WI38 (cell line): Measurements from ENCODE around the gene GLRA2.
A peak's percentile ranks its signal among the peaks of the same experiment; 100 is the strongest.

Experiments
- H3K4me3 ChIP-seq: 2 replicates; pipeline ENCODE4 v1.5.1; 2011; ENCODE audit warnings: low read depth, mild to moderate bottlenecking, control low read depth, low read length
- CTCF ChIP-seq: IDR thresholded peaks from 2 replicates; pipeline ENCODE4 v1.5.1; 2012; ENCODE audit warnings: low read depth, mild to moderate bottlenecking, control low read depth, low read length

The GLRA2 gene

GRCh38 chrX:14505648-14506047 lies 23.7 kb upstream of the GLRA2 start:
- TF ChIP-seq CTCF, result no peak

GRCh38 chrX:14506866-14507265 lies 22.5 kb upstream of the GLRA2 start:
- H3K4me3 ChIP-seq, result no peak overlapping the region
- no peak for TF ChIP-seq CTCF

More at GRCh38 chrX:14505648-14506047, 23.7 kb upstream of the GLRA2 start:
- H3K4me3 ChIP-seq, result no peak overlapping the region

- H3K4me3 ChIP-seq, result no peak overlapping the region
- no peak for TF ChIP-seq CTCF
These were observed 21.2 kb upstream of the GLRA2 start for GRCh38 chrX:14508025-14508690.

GRCh38 chrX:14509325-14510057 lies 19.8 kb upstream of the GLRA2 start:
- TF ChIP-seq CTCF, result no peak
- H3K4me3 ChIP-seq, result no peak overlapping the region

- H3K4me3 ChIP-seq, result no peak overlapping the region
- TF ChIP-seq CTCF, result peak; percentile 23; the same call in 1 of the 2 replicates
These were observed 577 bp upstream of the GLRA2 start for GRCh38 chrX:14528629-14529289.

GRCh38 chrX:14533867-14534266 lies 4.5 kb downstream of the GLRA2 start:
- no peak for TF ChIP-seq CTCF
- H3K4me3 ChIP-seq, result no peak overlapping the region

GRCh38 chrX:14546190-14546589 lies 16.9 kb downstream of the GLRA2 start:
- no peak overlapping the region for H3K4me3 ChIP-seq
- TF ChIP-seq CTCF, result no peak
